Right atrium auricular region (tissue), 2 donors: ENCODE measurements around the gene SLC4A1. TPM values are rescaled to one million over a fixed set of nuclear protein-coding genes. Genes with fewer than 3 reads are reported as not detected.

Experiments used
- DNase-seq: peaks from one replicate; pipeline ENCODE4 v3.0.0-alpha.2; 2019; ENCODE audit warnings: low spot score
- H3K27ac ChIP-seq, 2 donors: fragments of 200-600 bp; sonication (generic); 1 replicate in 1 of 2; 2 replicates in 1 of 2; pipeline ENCODE4 v1.5.1; 2016 to 2019
- H3K27me3 ChIP-seq, 2 donors: fragments of 200-600 bp; sonication (generic); one replicate each; pipeline versions ENCODE4 v1.5.1 to v1.6.0; 2017 to 2019
- H3K36me3 ChIP-seq: fragments of 200-600 bp; sonication (generic); one replicate; pipeline ENCODE4 v1.5.1; 2016
- H3K4me1 ChIP-seq, 2 donors: fragments of 200-600 bp; sonication (generic); one replicate each; pipeline versions ENCODE4 v1.5.1 to v1.6.0; 2017 to 2019
- H3K4me3 ChIP-seq, 2 donors: fragments of 200-600 bp; sonication (generic); 1 replicate in 1 of 2; 2 replicates in 1 of 2; pipeline ENCODE4 v1.5.1; 2017 to 2019; ENCODE audit warnings: mild to moderate bottlenecking in 1 of 2, moderate library complexity in 1 of 2
- H3K9me3 ChIP-seq, 2 donors: fragments of 200-600 bp; sonication (generic); one replicate each; pipeline ENCODE4 v1.5.1; 2019
- CTCF ChIP-seq, 2 donors: fragments of 200-600 bp; sonication (generic); IDR thresholded peaks; one replicate each; pipeline ENCODE4 v1.5.1; 2019; ENCODE audit warnings: antibody characterized with exemption in 2 of 2
- total RNA-seq, 2 donors: library from RNA; depleted of rRNA; stranded (reverse); fragments of >200 nt; gene quantifications; one replicate each; pipeline ENCODE4 v1.1.0, GENCODE V29; 2016

The SLC4A1 gene
- total RNA-seq, 2 donors from 2014 or later, result 0.47 to 1.1 TPM

- no peak for DNase-seq
- Histone ChIP-seq H3K9me3 (no peaks in the 10 kb centered on the region), H3K4me1 (peaks cover 0 to 20% of the 10 kb centered on the region in 2 donors), H3K27ac (no peak overlapping the region), H3K27me3 (peaks cover 0 to 3% of the 10 kb centered on the region in 2 donors), H3K4me3 (no peak overlapping the region), H3K36me3 (no peaks in the 10 kb centered on the region)
- no peak for TF ChIP-seq CTCF (IDR thresholded peaks at IDR 0.05)
These were observed 41.5 kb upstream of the SLC4A1 start for GRCh38 chr17:44309472-44309871.

DNA sequence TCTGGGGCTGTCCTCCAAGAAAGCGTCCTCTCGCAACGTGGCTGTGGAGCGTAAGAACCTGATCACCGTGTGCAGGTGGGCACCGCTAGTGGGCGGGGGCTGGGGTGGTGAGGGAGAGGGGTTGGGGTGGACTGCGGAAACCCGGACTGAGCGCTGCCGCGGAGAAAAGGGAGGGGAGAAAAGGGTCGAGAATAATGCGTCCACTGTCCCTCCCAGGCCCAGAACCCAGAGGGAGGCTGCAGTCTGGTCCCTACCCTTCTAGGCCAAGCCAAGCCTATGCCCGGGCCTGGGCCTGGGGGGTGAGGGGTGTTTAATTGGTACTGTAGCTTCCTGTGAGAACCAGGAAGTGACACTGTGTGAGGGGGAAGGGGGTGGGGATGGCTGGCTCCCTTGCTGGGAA is 40.9 kb upstream of the SLC4A1 start:
- Histone ChIP-seq H3K9me3 (no peaks in the 10 kb centered on the region), H3K4me3 (peak overlapping the region; percentile 20 to 55), H3K4me1 (peaks cover 0 to 20% of the 10 kb centered on the region in 2 donors), H3K27me3 (no peaks in the 10 kb centered on the region), H3K36me3 (no peaks in the 10 kb centered on the region), H3K27ac (no peak overlapping the region)
- no peak for DNase-seq
- no peak for TF ChIP-seq CTCF (IDR thresholded peaks at IDR 0.05)

DNA sequence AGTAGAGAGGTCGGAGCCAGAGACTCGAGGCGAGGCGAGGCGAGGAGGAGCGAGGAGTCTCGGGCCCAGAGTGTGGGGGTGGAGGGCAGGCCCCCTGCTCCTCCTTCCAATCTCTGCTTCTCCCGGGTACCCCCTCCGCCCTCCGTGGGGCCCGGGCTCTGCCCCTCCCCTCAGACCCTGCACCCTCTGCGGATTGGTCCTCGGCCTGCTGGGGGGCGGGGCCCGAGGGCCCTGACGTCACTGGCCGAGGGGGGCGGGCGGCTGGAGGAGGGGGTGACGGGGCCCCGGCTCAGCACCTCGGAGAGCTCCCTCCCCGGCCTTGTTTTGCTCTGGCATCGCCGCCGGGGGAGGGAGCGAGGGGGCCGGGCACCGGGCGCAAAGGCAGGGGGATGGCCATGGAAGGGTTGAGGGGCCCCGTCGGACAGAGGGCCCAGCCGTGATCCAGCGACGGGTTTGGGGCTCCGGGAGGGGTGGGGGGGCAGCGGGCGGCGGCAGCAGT is 40.4 kb upstream of the SLC4A1 start, which contains the start of gene RUNDC3A:
TSS of gene RUNDC3A (plus strand) at position 282 of the 499 bp plus-strand sequence. CDS start 232 bp downstream, outside the sequence.
- H3K27ac ChIP-seq, result peak within 1 kb of the TSS; percentile 69 to 70
- peak within 1 kb of the TSS; percentile 45 to 55 for H3K4me3 ChIP-seq
- TF ChIP-seq CTCF (IDR thresholded peaks at IDR 0.05), result peak in 1 of 2 donors; percentile 23
- H3K4me1 ChIP-seq, result peaks cover 0 to 20% of the 10 kb centered on the region in 2 donors
- no peaks in the 10 kb centered on the region for H3K36me3 ChIP-seq
- no peaks in the 10 kb centered on the region for H3K9me3 ChIP-seq
- no peaks in the 10 kb centered on the region for H3K27me3 ChIP-seq
- peak; percentile 73 for DNase-seq

DNA sequence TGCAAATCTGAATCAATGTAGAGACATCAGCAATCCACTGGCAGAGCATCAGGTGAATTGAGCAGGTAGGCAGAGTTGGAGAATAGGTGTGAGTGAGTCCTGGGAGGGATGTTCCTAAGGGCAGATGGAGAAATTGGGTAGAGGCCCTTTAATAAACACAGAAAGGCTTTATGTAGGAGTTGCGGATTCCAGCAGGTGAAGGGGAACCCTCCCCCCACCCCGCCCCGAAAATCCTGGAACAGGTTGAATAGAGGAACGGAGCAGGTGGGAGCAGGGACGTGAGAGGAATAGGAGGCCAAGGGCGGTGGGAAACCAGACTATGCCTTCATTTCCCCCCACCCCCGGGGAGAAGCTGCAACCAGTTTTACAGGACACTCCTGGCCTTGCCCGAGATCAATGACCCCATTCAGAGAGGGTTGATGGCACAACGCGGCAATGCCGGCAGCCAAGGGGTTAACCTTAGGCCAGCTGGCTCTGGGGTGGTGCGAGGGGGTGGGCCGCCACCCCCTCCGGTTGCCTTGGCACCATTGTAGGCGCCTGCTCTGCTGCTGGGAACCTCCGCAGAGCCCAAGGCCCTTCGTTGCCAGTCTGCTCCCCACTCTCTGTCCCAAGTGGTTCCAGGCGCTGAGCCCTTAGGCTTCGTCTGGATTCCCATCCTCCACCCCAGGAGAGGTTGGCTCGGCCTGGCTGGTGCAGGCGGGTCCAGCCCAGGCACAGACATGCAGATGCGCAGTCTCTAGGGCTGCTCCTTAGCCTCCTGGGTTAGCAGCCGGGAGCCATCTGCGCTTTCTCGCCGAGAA is 39.7 kb upstream of the SLC4A1 start:
- Histone ChIP-seq H3K4me1 (peaks cover 0 to 20% of the 10 kb centered on the region in 2 donors), H3K27me3 (no peaks in the 10 kb centered on the region), H3K27ac (peak overlapping the region; percentile 69 to 70), H3K36me3 (no peaks in the 10 kb centered on the region), H3K9me3 (no peaks in the 10 kb centered on the region), H3K4me3 (peak overlapping the region; percentile 45 to 55)
- no peak for DNase-seq
- no peak for TF ChIP-seq CTCF (IDR thresholded peaks at IDR 0.05)

- Histone ChIP-seq H3K36me3 (no peaks in the 10 kb centered on the region), H3K27me3 (no peaks in the 10 kb centered on the region), H3K9me3 (no peaks in the 10 kb centered on the region), H3K27ac (no peak overlapping the region), H3K4me3 (no peak overlapping the region), H3K4me1 (peaks cover 0 to 20% of the 10 kb centered on the region in 2 donors)
- TF ChIP-seq CTCF (IDR thresholded peaks at IDR 0.05), result no peak
- DNase-seq, result no peak
These were observed 36.7 kb upstream of the SLC4A1 start for GRCh38 chr17:44304651-44305050.
